Measurements from ENCODE around the gene SRP72. TPM values are rescaled to one million over a fixed set of nuclear protein-coding genes. Genes with fewer than 3 reads are reported as not detected.

The SRP72 gene
- total and polyA plus RNA-seq, 2 of the 8 experiments (the other 6 are each of a cell fraction or from before 2014, with no cell fraction given) = 37.7 to 144 TPM

DNA sequence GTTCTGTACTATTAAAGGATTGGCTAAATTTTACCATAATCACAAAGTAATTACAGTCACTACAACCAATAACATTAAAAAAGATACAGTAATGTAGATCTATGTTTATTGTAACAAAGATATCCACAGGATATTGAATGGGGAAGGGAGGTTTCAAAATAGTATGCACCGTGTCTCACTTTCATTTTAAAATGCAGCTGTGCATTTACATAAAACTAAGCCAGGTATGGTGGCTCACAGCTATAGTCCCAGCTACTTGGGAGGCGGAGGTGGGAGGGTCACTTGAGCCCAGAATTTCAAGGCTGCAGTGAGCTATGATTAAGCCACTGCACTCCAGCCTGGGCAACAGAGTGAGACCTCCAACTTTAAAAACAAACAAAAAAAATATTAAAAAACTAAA lies 8.5 kb downstream of the SRP72 start:
- H2BK12ac ChIP-seq (ENCODE audit: low read depth, low read length) = no peak overlapping the region
- WGBS, 2 experiments (ENCODE audit: extremely low coverage in 1 of 2, insufficient coverage in 1 of 2, insufficient read length in 1 of 2, insufficient replicate concordance in 2 of 2, low coverage in 1 of 2, low lambda C conversion rate in 2 of 2, missing lambda C conversion rate in 1 of 2) = 90% methylated on average over 2 of the region's 2 CpGs; no CpG with 5 or more reads in 1 of the 2 experiments
- H3K18ac ChIP-seq (ENCODE audit: extremely low read depth, low read length) = no peak overlapping the region
- FAIRE-seq (no peak), DNase-seq (ENCODE audit: low read depth in 1 of 2, low spot score in 2 of 2) (no peak)
- POLR2A ChIA-PET (ENCODE audit: partially characterized antibody) = interaction anchor here (0.6 to 1.3 kb wide), 3 partner anchors 9 to 532 kb away, joined by 3 read pairs; no protein-coding TSS in a partner anchor
- H3K14ac ChIP-seq (ENCODE audit: insufficient read length) = no peak overlapping the region
- CTCF ChIA-PET (ENCODE audit: partially characterized antibody) = no interaction called here
- H3K36me3 ChIP-seq (ENCODE audit: control insufficient read depth in 2 of 4, insufficient read depth in 4 of 4, low read length in 3 of 4) = peaks cover 9 to 80% (median 48%) of the 10 kb centered on the region in 4 experiments; a peak in 7 of 8 replicates
- no peaks in the 10 kb centered on the region for H3K27me3 ChIP-seq (replicated peaks in 1 of 4; ENCODE audit: control insufficient read depth in 3 of 4, extremely low read depth in 1 of 4, insufficient read depth in 3 of 4, low read length in 3 of 4)
- H3K4me2 ChIP-seq (ENCODE audit: insufficient read depth in 1 of 2, low read depth in 2 of 2, low read length in 2 of 2) = no peak overlapping the region
- H2AFZ ChIP-seq (ENCODE audit: low read length) = no peak overlapping the region
- no peak overlapping the region for H4K8ac ChIP-seq (ENCODE audit: extremely low read depth, insufficient read depth, low read length)
- H4K5ac ChIP-seq (ENCODE audit: insufficient read length, low read depth, low read length) = no peak overlapping the region
- H3K4ac ChIP-seq (replicated peaks; ENCODE audit: insufficient read length, low read depth, low read length) = no peak overlapping the region
- no peaks in the 10 kb centered on the region for H3K79me1 ChIP-seq (ENCODE audit: low read depth, low read length)
- H3K23me2 ChIP-seq (ENCODE audit: low read depth, low read length) = no peaks in the 10 kb centered on the region
- H2BK15ac ChIP-seq (ENCODE audit: low read length) = no peak overlapping the region
- no peaks in the 10 kb centered on the region for H3K4me1 ChIP-seq (replicated peaks in 1 of 4; ENCODE audit: control insufficient read depth in 3 of 4, insufficient read depth in 4 of 4, low read length in 3 of 4)
- H3K23ac ChIP-seq (ENCODE audit: insufficient read length) = no peak overlapping the region
- no peak overlapping the region for H2BK20ac ChIP-seq (ENCODE audit: low read length)
- H3K9ac ChIP-seq (replicated peaks in 1 of 4; ENCODE audit: extremely low read depth in 1 of 4, low read depth in 3 of 4, low read length in 3 of 4) = no peak overlapping the region
- no peak overlapping the region for H2BK120ac ChIP-seq (replicated peaks; ENCODE audit: low read depth, low read length)
- TF ChIP-seq GABPA (IDR thresholded peaks at IDR 0.05; ENCODE audit: borderline replicate concordance, insufficient read depth, low read length) = no peak
- TF ChIP-seq BCL11A (IDR thresholded peaks at IDR 0.05; ENCODE audit: low read depth in 2 of 2, low read length in 2 of 2) = no peak
- TF ChIP-seq, protein P1, sequence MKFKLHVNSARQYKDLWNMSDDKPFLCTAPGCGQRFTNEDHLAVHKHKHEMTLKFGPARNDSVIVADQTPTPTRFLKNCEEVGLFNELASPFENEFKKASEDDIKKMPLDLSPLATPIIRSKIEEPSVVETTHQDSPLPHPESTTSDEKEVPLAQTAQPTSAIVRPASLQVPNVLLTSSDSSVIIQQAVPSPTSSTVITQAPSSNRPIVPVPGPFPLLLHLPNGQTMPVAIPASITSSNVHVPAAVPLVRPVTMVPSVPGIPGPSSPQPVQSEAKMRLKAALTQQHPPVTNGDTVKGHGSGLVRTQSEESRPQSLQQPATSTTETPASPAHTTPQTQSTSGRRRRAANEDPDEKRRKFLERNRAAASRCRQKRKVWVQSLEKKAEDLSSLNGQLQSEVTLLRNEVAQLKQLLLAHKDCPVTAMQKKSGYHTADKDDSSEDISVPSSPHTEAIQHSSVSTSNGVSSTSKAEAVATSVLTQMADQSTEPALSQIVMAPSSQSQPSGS (IDR thresholded peaks at IDR 0.05; ENCODE audit: low read length) = no peak
- no peak for TF ChIP-seq JUND (IDR thresholded peaks at IDR 0.05; ENCODE audit: low read length)
- TF ChIP-seq RBBP5 (IDR thresholded peaks at IDR 0.05; ENCODE audit: borderline replicate concordance, low read depth, low read length) = no peak
- TF ChIP-seq KDM1A (IDR thresholded peaks at IDR 0.05; ENCODE audit: borderline replicate concordance, low read length) = no peak
- no peaks in the 10 kb centered on the region for H3K79me2 ChIP-seq (ENCODE audit: control insufficient read depth in 1 of 2, insufficient read depth in 2 of 2, low read length in 2 of 2)
- no peak overlapping the region for H2BK5ac ChIP-seq (ENCODE audit: low read depth, low read length)
- H3K9me3 ChIP-seq (ENCODE audit: insufficient read depth in 2 of 2, low read depth in 1 of 2, low read length in 1 of 2) = no peaks in the 10 kb centered on the region
- no peak overlapping the region for H3K4me3 ChIP-seq (ENCODE audit: extremely low read depth in 1 of 4, insufficient read depth in 2 of 4, low read depth in 3 of 4, low read length in 4 of 4)
- no peak overlapping the region for H3K56ac ChIP-seq (replicated peaks; ENCODE audit: insufficient read length, low read depth, low read length)
- H2AK5ac ChIP-seq (ENCODE audit: low read depth, low read length) = no peak overlapping the region
- no peak overlapping the region for H4K91ac ChIP-seq (replicated peaks; ENCODE audit: insufficient read length, low read length)
- H4K20me1 ChIP-seq (replicated peaks in 1 of 2; ENCODE audit: control insufficient read depth in 1 of 2, insufficient read depth in 2 of 2, low read length in 2 of 2) = peaks cover 0 to 3% of the 10 kb centered on the region in 2 experiments
- H3K27ac ChIP-seq (ENCODE audit: low read depth, low read length) = no peak overlapping the region
